ENCODE measurements around the gene PGAM1. TPM values are rescaled to one million over a fixed set of nuclear protein-coding genes. Genes with fewer than 3 reads are reported as not detected.

Gene PGAM1
- total and polyA plus RNA-seq, 11 donors, result 41.6 to 436 (median 250) TPM

GRCh38 chr10:97427571-97428179 lies 1.7 kb downstream of the PGAM1 start:
- Histone ChIP-seq H3K4me1 (peaks cover 3 to 54% (median 27%) of the 10 kb centered on the region in 12 donors), H3K27ac (peak overlapping the region in 11 of 12 donors; percentile 78 to 96 (median 93)), H3K9me3 (no peaks in the 10 kb centered on the region), H3K4me3 (peak overlapping the region in 11 of 12 donors; percentile 17 to 99 (median 83)), H3K36me3 (peaks cover 0 to 44% (median 31%) of the 10 kb centered on the region in 9 donors), H3K27me3 (no peaks in the 10 kb centered on the region)
- ATAC-seq (peak in 3 of 4 donors; percentile 0 to 18 (median 2)), DNase-seq (no peak)
- no peak for TF ChIP-seq POLR2A (IDR thresholded peaks at IDR 0.05)
- no peak for TF ChIP-seq CTCF (IDR thresholded peaks at IDR 0.05)
- intact Hi-C loops (cut with DNase I), result loop anchor here in 1 of 10 donors (2.0 kb wide), 1 partner anchor 17 kb away; no protein-coding TSS in a partner anchor
- WGBS, 4 donors, result 12 to 18% (median 13%) methylated on average over 7 to 9 of the region's 9 CpGs

GRCh38 chr10:97428572-97428981 lies 2.6 kb downstream of the PGAM1 start:
- H3K4me3 ChIP-seq, result peak overlapping the region in 2 of 12 donors; percentile 69 to 99

GRCh38 chr10:97434055-97434454 lies 8.1 kb downstream of the PGAM1 start:
- Histone ChIP-seq H3K27me3 (no peaks in the 10 kb centered on the region), H3K4me1 (peaks cover 0 to 6% (median 0%) of the 10 kb centered on the region in 12 donors), H3K4me3 (no peak overlapping the region), H3K9me3 (no peaks in the 10 kb centered on the region), H3K27ac (no peak overlapping the region), H3K36me3 (peaks cover 0 to 94% (median 88%) of the 10 kb centered on the region in 9 donors)
- intact Hi-C loops (cut with DNase I), result no loop called here
- DNase-seq (no peak), ATAC-seq (no peak)
- TF ChIP-seq POLR2A (IDR thresholded peaks at IDR 0.05) (no peak), CTCF (IDR thresholded peaks at IDR 0.05) (no peak)

More at GRCh38 chr10:97428572-97428981, 2.6 kb downstream of the PGAM1 start:
- no peak for ATAC-seq
- DNase-seq, result no peak
- 57 to 62% (median 59%) methylated on average over 4 of the region's 4 CpGs for WGBS, 4 donors
- no peaks in the 10 kb centered on the region for H3K27me3 ChIP-seq
- H3K27ac ChIP-seq, result peak overlapping the region in 1 of 12 donors; percentile 96
- no peaks in the 10 kb centered on the region for H3K9me3 ChIP-seq
- intact Hi-C loops (cut with DNase I), result loop anchor here in 1 of 10 donors (2.0 kb wide), 1 partner anchor 16 kb away; no protein-coding TSS in a partner anchor
- TF ChIP-seq POLR2A (IDR thresholded peaks at IDR 0.05), result no peak
- no peak for TF ChIP-seq CTCF (IDR thresholded peaks at IDR 0.05)
- H3K36me3 ChIP-seq, result peaks cover 0 to 48% (median 35%) of the 10 kb centered on the region in 9 donors
- peaks cover 3 to 45% (median 27%) of the 10 kb centered on the region in 12 donors for H3K4me1 ChIP-seq

GRCh38 chr10:97434557-97434956 lies 8.6 kb downstream of the PGAM1 start:
- H3K27ac ChIP-seq, result no peak overlapping the region
- ATAC-seq, result no peak
- peak in 1 of 5 donors; percentile 11 for DNase-seq
- H3K4me3 ChIP-seq, result no peak overlapping the region
- intact Hi-C loops (cut with DNase I), result no loop called here
- H3K27me3 ChIP-seq, result no peaks in the 10 kb centered on the region
- 73 to 95% (median 91%) methylated on average over 1 of the region's 1 CpG for WGBS, 4 donors
- no peaks in the 10 kb centered on the region for H3K9me3 ChIP-seq
- peaks cover 0 to 2% (median 0%) of the 10 kb centered on the region in 12 donors for H3K4me1 ChIP-seq
- peaks cover 0 to 94% (median 88%) of the 10 kb centered on the region in 9 donors for H3K36me3 ChIP-seq
- TF ChIP-seq CTCF (IDR thresholded peaks at IDR 0.05) (no peak), POLR2A (IDR thresholded peaks at IDR 0.05) (no peak)

All from heart left ventricle (tissue), 16 donors.